ENCODE results near the gene MGLL.

Gene MGLL

GRCh38 chr3:127835993-127836882 is 13.9 kb upstream of the MGLL start:
- no peak for DNase-seq (ENCODE audit: low read depth in 2 of 2)

GRCh38 chr3:127834771-127835170 is 12.5 kb upstream of the MGLL start:
- no peak for DNase-seq (ENCODE audit: low read depth in 2 of 2)

GRCh38 chr3:127833281-127834032 is 11.1 kb upstream of the MGLL start:
- no peak for DNase-seq (ENCODE audit: low read depth in 2 of 2)

- DNase-seq (ENCODE audit: low read depth in 2 of 2) = no peak
Measured at GRCh38 chr3:127831723-127832172, 9.4 kb upstream of the MGLL start.

- no peak for DNase-seq (ENCODE audit: low read depth in 2 of 2)
Measured at GRCh38 chr3:127829537-127829936, 7.2 kb upstream of the MGLL start.

GRCh38 chr3:127827808-127828207 is 5.5 kb upstream of the MGLL start:
- DNase-seq (ENCODE audit: low read depth in 2 of 2) = no peak

GRCh38 chr3:127825756-127826155 is 3.4 kb upstream of the MGLL start:
- DNase-seq (ENCODE audit: low read depth in 2 of 2) = no peak

- no peak for DNase-seq (ENCODE audit: low read depth in 2 of 2)
Measured at GRCh38 chr3:127824151-127824825, 2.0 kb upstream of the MGLL start.

GRCh38 chr3:127823426-127823857 is 1.1 kb upstream of the MGLL start:
- DNase-seq (ENCODE audit: low read depth in 2 of 2) = no peak

GRCh38 chr3:127822682-127823425 is 539 bp upstream of the MGLL start:
- DNase-seq (ENCODE audit: low read depth in 2 of 2) = no peak

- no peak for DNase-seq (ENCODE audit: low read depth in 2 of 2)
Measured at GRCh38 chr3:127821394-127821793, 921 bp downstream of the MGLL start.

- no peak for DNase-seq (ENCODE audit: low read depth in 2 of 2)
Measured at GRCh38 chr3:127820826-127821313, 1.4 kb downstream of the MGLL start.

GRCh38 chr3:127820221-127820825 is 2.0 kb downstream of the MGLL start:
- DNase-seq (ENCODE audit: low read depth in 2 of 2) = no peak

- DNase-seq (ENCODE audit: low read depth in 2 of 2) = no peak
Measured at GRCh38 chr3:127819656-127820055, 2.7 kb downstream of the MGLL start.

GRCh38 chr3:127819086-127819485 is 3.2 kb downstream of the MGLL start:
- DNase-seq (ENCODE audit: low read depth in 2 of 2) = no peak

- no peak for DNase-seq (ENCODE audit: low read depth in 2 of 2)
Measured at GRCh38 chr3:127817406-127817841, 4.9 kb downstream of the MGLL start.

GRCh38 chr3:127816783-127817405 is 5.4 kb downstream of the MGLL start:
- DNase-seq (ENCODE audit: low read depth in 2 of 2) = no peak

GRCh38 chr3:127815641-127816605 is 6.4 kb downstream of the MGLL start:
- no peak for DNase-seq (ENCODE audit: low read depth in 2 of 2)

GRCh38 chr3:127815001-127815400 is 7.3 kb downstream of the MGLL start:
- DNase-seq (ENCODE audit: low read depth in 2 of 2) = no peak
